ENCODE results near the gene EFTUD2.

DNA sequence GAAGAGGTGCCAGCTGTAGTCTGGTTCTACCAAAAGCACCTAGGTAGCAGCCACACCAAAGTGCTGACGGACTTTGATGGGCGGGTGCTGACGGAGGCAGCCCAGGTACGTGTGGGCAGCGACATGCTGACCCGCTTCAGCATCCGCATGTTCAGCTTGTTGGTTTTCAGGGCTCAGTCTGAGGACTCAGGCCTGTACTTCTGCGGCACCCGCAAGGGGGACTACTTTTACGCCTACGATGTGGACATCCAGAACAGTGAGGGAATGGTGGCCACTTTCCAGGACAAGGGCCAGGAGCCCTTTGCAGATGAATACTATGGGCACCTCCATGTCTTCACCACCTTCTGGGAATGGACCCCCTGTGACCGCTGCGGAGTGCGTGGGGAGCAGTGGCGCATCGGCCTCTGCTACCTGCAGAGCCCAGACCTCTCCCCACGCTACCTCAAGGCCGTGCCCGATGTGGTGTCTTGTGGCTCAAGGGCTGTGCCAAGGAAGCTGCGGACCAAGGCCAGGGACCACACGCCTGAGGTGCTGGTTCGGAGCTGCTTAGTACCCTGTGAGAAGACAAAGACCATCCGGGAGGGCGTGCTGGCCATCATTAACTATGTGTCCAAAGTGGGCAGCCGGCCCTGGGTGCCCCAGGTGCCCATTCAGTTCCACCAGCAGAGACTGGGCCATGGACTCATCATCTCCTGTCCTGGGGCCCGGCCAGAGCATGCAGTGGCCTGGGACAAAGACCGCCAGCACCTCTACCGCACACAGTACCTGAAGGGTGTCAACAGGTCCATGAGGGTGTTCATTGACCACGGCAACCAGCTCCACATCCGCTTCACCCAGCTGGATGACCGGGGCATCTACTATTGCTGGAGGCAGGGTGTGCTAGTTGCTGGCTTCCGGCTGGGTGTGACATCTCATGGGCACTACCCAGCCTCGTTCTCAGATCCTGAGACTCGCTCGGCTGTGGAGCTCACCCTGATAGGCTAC lies 5.0 kb upstream of the EFTUD2 start:
- no peak for TF ChIP-seq POLR2A (IDR thresholded peaks at IDR 0.05)
- TF ChIP-seq CTCF (IDR thresholded peaks at IDR 0.05) = no peak

All from stomach (tissue), 4 donors.